HUDEP-2 (cell line): ENCODE measurements around the gene PTGIR.

Source experiments
- DNase-seq, 76 experiments: peaks; one replicate each; lab custom pipeline; 2025; ENCODE audit not compliant: unreplicated experiment in 76 of 76; lab: John Stamatoyannopoulos, UW

PTGIR gene

DNA sequence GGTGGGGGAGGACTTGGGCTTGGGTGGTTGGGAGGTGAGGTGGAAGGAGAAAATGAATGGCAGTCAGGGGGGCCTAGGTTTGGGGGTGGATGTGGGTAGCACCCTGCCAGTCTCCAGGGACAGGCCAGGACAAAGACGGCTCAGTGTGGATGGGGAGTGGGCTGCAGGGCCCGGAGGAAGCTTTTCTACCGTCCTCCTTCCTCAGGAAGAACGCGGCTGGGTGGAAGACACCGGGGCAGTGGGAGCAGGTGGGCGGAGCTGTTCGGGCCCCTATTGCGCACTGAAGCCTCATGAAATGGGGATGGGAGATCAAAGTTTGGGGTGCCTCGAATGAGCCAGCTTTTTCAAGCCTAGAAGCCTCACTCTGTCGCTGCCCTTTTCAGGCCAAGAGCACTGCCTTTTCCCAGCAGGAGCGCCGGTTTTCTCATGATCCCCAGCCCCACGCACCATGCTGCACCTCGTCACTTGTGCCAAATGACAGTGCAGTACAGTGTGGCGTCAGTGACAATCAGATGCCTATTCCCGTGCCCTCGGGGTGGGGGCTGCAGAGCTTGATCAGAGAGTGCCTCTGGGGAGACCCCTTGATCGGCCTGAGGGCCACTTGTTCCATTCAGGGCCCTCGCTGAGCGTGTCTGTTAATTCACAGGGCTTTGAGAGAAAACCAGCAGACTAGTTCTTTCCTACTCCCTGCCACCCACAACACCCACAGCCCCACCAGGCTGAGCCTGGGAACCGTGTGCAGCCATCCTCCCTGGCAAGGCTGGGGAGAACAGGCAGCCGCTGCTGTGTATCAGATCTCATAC, 22.3 kb downstream of the PTGIR start:
- DNase-seq = peak in 25 of 76 experiments; percentile 11 to 65 (median 36)

DNA sequence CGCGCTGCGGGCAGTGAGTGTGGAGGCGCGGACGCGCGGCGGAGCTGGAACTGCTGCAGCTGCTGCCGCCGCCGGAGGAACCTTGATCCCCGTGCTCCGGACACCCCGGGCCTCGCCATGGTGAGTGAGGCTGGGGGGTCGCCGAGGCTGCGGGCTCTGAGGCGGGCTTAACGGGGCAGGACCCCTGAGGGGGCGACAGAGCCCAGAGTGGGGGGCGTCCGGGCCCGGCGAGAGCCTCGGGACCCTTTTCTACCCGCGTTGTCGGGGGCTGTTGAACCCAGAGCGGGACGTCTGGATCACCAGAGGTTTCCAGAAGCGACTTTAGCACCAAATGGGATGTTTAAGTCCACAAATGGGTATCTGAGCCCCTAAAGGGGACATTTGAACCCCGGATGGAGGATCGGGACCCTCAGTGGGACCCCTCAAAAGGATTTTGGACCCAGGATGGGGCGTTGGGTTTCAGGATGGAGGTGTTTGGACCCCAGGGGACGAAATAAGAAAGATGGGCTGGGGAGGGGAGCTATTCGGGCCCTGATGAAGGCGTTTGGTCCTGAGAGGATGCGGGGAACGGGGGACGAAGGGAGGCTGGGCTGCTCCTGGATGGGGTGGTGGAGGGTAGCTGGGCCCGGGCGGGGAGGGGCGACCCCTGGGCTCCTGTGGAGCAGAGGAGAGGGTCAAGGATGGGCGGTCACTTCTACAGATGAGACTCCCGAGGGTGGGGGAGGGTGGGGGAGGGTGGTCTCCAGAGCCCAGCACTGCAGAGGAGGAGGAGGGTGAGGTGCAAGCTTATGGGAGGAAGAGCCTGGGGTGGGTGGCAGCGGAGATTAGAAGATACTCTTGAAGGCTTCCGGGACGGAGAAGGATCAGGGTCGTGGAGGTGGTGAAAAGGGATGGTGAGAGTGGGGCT, 23.3 kb downstream of the PTGIR start, which contains the start of gene CALM3:
Gene CALM3 (plus strand): TSS at position 13 of the 907 bp plus-strand sequence. CDS start 105 bp downstream, at position 118.
- peak in 4 of 76 experiments; percentile 12 to 43 (median 24) for DNase-seq

DNA sequence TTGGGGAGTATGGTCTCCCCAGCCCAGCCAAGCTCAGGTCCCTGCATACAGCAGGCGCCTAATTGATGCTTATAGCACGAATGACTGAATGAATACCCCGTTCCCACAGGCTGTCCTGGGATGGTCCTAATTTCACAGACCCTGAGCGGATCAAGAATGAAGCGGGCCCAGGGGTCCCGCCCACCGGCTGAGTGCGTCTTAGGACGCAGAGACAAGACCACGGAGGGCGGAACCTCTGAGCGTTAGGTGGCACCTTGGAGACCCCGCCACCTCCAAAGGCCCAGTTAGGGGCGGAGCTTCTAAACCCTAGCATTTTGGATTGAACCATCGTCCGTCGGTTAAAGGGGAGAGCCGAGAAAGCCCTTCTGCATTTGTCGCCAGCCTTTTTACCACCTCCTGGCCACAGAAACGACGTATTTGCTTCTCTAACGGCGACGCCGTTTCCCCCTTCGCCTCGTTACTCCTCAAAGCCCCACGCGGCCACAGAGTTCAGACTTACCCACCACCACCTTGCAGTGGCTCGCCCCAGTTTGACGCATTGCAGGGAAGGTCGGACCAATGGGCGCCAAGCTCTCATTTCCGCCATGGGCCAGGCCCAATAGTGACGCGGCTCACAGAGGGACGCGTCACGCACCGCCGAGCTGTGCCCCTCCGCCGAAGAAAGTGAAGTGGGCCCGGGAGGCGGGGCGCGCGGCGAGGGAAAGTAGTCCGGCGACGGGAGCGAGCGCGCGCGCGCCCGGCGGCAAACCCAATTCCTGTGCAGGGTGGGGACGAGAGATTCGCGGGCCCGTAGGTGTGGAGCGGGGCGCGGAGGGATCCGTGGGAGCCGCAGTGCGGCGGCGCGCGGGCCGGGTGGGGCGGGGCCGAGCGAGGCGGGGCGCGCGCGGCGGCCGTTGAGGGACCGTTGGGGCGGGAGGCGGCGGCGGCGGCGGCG, 24.2 kb downstream of the PTGIR start:
- DNase-seq = peak; percentile 83 to 99 (median 97)

DNA sequence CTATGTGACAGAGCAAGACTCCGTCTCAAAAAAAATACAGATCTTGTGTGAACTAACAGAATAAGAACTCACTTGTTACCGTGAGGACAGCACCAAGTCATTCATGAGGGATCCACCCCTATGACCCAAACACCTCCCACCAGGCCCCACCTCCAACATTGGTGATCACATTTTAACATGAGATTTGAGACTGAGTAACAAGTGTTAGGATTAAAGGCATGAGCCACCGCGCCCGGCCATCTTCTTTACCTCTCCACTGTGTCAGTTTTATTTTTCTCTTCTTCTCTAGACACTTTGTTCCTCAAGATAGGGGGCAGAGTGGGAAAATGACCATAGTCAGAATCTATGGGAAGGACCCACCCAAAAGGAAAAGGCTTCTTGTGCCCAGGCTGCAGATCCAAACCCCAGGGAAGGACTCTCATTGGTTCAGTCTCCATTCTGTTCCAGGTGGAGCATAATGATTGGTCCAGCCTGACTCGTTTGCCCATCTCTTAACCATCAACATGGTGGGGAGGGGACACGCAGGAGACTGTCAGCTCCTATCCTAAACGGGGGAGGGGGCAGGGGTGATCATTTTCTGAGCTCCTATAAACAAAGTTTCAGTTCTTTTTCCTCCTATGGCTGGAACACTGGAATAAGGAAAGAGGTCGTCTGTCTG, 25.0 kb downstream of the PTGIR start:
- DNase-seq = no peak

DNA sequence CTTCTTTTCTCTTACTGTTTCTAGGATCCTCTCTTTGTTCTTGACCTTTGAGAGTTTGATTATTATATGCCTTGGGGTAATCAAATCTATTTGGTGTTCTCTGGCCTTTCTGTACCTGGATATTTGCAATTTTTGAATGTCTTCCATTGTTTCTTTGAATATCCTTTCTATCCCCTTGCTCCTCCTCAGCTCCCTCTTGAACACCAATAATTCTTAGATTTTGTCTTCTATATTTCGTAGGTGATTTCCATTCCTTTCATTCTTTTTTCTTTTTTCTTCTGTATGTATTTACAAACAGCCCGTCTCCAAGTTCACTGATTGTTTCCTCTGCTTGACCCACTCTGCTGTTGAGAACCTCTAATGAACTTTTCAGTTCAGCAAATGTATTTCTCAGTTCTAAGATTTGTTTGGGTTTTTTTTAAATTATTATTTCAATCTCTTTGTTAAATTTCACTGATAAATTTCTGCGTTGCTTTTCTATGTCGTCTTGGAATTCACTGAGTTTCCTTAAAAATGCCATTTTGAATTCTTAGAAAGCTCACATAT, 26.4 kb downstream of the PTGIR start:
- no peak for DNase-seq

DNA sequence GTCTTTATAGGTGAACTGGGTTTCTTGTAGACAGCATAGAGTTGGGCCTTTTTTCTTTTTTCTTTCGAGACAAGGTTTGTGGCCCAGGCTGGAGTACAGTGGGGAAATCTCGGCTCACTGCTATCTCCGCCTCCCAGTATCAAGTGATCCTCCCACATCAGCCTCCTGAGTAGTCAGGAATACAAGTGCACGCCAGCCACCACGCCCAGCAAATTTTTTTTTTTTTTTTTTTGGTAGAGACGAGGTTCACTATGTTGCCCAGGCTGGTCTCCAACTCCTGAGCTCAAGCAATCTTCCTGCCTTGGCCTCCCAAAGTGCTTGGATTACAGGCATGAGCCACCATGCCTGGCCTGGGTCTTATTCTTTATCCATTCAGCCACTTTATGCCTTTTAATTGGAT, 28.9 kb downstream of the PTGIR start:
- DNase-seq = peak in 21 of 76 experiments; percentile 11 to 48 (median 30)

DNA sequence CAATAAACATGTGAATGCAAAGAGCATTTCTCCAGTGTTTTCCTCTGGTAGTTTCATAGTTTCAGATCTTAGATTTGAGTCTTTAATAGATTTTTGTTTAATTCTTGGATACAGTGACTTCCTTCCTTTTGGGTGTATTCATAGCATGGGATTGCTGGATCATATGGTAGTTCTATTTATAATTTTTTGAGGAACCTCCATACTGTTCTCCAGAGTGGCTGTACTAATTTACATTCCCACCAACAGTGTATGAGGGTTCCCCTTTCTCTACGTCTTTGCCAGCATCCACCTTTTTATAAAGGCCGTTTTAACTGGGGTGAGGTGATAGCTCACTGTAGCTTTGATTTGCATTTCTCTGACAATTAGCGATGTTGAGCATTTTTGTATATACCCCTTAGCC, 33.0 kb downstream of the PTGIR start:
- no peak for DNase-seq

DNA sequence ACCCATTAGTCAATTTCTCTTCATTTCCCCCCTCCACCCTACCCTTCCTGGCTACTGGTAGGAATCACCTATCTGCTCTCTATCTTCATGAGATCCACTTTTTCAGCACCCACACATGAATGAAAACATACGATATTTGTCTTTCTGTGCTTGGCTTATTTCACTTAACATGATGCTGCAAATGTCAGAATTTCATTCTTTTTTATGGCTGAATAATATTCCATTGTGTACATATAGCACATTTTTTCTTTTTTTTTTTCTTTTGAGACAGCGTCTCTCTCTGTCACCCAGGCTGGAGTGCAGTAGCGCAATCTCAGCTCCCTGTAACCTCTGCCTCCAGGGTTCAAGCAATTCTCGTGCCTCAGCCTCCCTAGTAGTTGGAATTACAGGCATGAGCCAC, 33.6 kb downstream of the PTGIR start:
- no peak for DNase-seq

DNA sequence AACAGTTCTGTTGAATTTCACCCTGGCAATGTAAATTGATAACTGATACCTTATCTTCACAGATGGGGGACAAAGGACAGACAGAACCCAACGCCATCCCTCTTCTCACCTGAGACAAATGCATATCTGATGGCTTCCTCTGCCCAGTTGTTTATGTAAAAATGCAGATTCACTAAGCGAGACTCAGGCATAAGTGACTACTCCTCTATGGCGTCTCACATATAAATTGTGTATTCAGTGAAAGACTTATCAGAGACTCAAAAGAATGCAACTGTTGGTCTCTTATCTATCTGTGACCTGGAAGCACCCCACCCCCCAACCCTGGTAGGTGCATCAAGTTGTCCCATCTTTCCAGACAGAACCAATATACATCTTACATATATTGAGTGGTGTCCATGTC, 37.0 kb downstream of the PTGIR start:
- no peak for DNase-seq

DNA sequence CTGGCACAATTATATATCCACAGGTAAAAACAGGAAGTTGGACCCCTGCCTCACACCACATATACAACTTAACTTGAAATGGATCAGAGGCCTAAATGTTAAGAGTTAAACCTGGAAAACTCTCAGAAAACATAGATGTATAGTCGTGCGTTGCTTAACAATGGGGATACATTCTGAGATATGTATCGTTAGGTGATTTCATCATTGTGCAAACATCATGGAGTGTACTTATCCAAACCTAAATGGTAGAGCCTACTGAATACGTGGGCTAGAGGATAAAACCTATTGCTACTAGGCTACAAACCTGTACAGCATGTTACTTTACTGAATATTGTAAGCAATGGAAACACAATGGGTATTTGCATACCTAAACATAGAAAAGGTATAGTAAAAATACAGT, 38.6 kb downstream of the PTGIR start:
- DNase-seq = no peak

DNA sequence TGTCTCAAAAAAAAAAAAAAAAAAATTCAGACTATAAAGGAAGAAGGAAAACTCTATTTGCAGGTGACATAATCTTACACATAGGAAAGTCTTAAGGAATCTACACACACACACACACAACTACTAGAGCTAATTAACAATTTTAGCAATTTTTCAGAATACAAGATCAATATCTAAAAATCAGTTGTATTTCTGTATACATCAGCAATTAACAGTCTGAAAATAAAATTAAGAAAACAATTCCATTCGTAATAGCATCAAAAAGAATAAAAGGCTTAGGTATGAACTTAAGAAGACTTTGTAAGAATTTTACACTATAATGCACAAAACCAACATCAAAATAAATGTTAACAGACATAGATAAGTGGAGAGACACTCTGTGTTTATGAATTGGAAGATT, 39.4 kb downstream of the PTGIR start:
- DNase-seq = no peak

DNA sequence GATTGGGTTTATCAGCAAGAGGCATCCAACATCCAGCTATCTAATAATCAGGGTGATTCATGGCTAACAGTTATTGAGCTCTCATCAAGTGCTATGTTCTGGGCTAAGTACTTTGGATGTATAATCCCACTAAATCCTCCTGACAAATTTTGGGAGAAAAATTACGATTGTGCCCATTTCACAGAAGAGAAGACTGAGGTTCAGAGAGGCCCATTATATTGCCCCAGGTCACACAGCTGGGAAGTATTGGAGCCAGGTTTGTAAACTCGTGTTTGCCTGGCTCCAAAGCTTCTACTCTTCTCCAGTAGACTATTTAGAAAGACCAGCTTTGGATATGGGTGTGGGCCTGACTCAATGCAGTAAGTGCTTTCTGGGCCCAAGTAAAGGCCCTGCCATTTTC, 44.6 kb downstream of the PTGIR start:
- DNase-seq = no peak

DNA sequence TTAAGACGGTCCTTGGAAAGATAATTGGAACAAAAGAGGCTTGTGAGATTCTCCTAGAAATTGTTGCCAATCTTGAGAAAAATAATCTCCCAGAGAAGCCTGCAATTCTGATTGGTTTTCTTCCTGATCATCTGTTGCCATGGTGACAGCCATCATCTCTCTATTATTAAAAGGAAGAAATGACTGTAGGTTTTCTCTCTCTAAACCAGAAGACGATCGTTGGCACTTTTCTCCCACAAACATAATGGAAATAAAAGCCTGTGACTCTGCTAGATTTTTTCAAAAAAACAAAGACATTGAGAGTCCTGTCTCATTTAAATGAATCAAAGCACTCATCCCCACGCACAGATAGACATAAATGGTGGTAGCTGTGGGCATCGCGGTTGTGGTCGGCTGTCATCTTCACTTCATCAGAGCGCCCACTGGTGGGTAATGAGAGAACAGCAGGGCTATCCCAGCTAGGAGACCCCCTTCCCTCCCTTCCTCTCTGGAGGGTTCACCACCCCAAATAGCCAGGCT, 45.5 kb downstream of the PTGIR start:
- DNase-seq = peak in 1 of 76 experiments; percentile 11

DNA sequence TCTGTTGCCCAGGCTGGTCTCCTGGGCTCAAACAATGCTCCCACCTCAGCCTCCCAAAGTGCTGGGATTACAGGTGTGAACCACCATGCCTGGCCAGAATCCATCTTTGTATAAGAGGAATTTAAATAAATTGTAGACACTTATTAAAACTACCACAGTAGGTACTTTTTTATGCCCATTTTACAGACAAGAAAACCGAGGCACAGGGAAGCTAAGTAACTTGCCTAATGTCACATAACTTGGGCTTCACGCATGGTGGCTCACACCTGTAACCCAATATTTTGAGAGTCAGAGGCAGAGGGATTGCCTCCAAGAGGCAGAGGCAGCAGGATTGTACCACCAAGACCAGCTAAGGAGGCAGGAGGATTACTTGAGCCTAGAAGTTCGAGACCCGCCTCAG, 46.4 kb downstream of the PTGIR start:
- DNase-seq = no peak

DNA sequence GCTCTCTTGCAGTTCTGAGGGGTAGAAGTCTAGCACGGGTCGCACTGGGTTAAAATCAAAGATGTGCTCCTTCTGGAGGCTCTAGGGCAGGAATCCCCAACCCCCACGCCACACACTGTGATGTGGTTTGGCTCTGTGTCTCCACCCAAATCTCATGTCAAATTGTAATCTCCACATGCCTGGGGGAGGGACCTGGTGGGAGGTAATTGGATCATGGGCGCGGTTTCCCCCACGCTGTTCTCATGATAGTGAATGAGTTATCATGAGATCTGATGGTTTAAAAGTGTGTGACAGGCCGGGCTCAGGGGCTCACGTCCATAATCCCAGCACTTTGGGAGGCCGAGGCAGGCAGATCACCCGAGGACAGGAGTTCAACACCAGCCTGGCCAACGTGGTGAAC, 50.4 kb downstream of the PTGIR start:
- DNase-seq = peak in 56 of 76 experiments; percentile 10 to 82 (median 45)

DNA sequence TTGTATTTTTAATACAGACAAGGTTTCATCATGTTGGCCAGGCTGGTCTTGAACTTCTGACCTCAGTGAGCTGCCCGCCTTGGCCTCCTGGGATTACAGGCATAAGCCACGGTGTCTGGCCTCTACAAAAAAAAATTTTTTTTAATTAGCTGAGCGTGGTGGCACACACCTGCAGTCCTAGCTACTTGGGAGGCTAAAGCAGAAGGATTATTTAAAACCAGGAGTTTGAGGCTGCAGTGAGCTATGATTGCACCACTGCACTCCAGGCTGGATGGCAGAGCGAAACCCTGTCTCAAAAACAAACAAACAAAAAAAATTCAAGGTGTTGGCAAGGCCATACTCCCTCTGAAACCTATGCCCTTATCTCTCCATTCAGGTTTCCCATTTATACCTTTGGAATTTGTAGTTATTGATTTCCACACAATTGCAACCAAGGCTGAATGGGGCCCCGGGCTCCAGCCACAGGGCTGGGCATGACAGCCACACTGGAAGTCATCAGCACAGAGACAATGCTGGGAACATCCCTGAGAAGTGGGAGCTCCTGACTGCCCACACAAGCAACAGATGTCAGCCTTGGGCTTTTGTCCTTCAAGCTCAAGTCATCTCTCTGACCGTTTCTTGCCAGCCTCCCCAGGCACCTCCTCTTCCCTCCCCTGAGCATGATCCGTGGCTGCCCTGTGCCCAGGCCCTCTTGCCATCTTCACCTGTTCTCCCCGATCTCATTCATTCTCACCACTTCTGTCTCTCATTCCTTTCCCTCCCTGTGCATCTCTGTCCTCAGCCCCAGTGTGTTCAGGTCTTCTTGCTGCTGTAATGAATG, 51.0 kb downstream of the PTGIR start:
- DNase-seq = no peak

DNA sequence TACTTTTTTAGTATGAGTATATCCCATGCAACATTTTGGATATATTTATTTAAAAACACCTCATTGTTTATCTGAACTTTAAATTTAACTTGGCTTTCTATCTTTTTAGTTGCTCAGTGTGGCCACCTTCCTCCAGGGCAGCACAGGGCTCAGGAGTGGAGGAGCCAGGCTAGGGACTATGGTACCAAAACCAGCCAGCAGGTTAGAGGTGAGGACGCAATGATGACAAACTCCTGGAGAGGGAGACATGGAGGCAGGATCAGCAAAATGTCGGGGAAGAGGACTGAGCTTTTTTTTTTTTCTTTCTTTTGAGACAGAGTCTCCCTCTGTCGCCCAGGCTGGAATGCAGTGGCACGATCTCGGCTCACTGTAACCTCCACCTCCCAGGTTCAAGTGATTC, 53.4 kb downstream of the PTGIR start:
- DNase-seq = peak in 34 of 76 experiments; percentile 6 to 68 (median 22)
